K562 (cell line): ENCODE results near the gene TMEM217. TPM values are rescaled to one million over a fixed set of nuclear protein-coding genes. Genes with fewer than 3 reads are reported as not detected.
A peak's percentile ranks its signal among the peaks of the same experiment; 100 is the strongest.

Experiments
- ATAC-seq: fragments of 200-7000 bp; cut with Tn5 transposase; 3 replicates; pipeline ENCODE4 v1.9.1; 2020; ENCODE audit warnings: moderate library complexity
- BruUV-seq: library from RNA; stranded (reverse); fragments of 400-500 nt; replicated peaks from 2 replicates; lab custom pipeline; 2021; lab: Mats Ljungman, UMichigan
- CTCF ChIA-PET: fragments of 300-600 bp; formaldehyde crosslinking; extraction: SDS; loops from one replicate; lab custom pipeline; 2021; ENCODE audit warnings: low intra/inter-chr PET ratio; lab: Yijun Ruan, JAX
- POLR2A ChIA-PET: fragments of 300-600, 350-650 bp; sonication (Branson Sonifier 250); formaldehyde crosslinking; extraction: SDS; loops from one replicate; lab custom pipeline; 2021; ENCODE audit warnings: antibody characterized with exemption, inconsistent platforms; lab: Yijun Ruan, JAX
- DNase-seq, 4 experiments: peaks; one replicate each; pipeline versions ENCODE4 v3.0.0 to v3.0.0-alpha.2; 2011 to 2018; ENCODE audit warnings: low spot score in 3 of 4, mixed read lengths in 3 of 4; ENCODE audit errors: extremely low read depth in 1 of 4
- FAIRE-seq: peaks from 2 replicates; lab custom pipeline; 2011; peaks lifted over from hg19 to GRCh38; lab: Jason Lieb, UNC
- H2AFZ ChIP-seq: 2 replicates; pipeline ENCODE4 v1.6.0; 2011; ENCODE audit warnings: low read depth, low read length, control low read depth, inconsistent platforms
- H3K27ac ChIP-seq: fragments of 200-600 bp; 3 replicates; pipeline ENCODE4 v1.8.0; 2011; ENCODE audit warnings: low read depth, mild to moderate bottlenecking, control low read depth, inconsistent platforms, low read length, moderate library complexity, mixed read lengths; ENCODE audit errors: extremely low read depth
- H3K27me3 ChIP-seq, 2 experiments: fragments of 300-600 bp in 1 of 2; 2 replicates in 1 of 2; 3 replicates in 1 of 2; pipeline versions ENCODE4 v1.6.0 to v1.8.0; 2011; ENCODE audit warnings: inconsistent platforms in 2 of 2, low read length in 2 of 2, mild to moderate bottlenecking in 1 of 2, mixed read lengths in 1 of 2, moderate library complexity in 1 of 2; ENCODE audit not compliant: control insufficient read depth in 2 of 2, insufficient read depth in 2 of 2
- H3K36me3 ChIP-seq: fragments of 300-600 bp; 3 replicates; pipeline ENCODE4 v1.8.0; 2011; ENCODE audit warnings: mild to moderate bottlenecking, low read length, inconsistent platforms; ENCODE audit not compliant: control insufficient read depth, insufficient read depth
- H3K4me1 ChIP-seq, 2 experiments: fragments of 200-600 bp in 1 of 2; replicated peaks in 1 of 2; 2 replicates in 1 of 2; 3 replicates in 1 of 2; pipeline versions ENCODE4 v1.5.1 to v1.8.0; 2011; ENCODE audit warnings: inconsistent platforms in 2 of 2, low read length in 2 of 2, mild to moderate bottlenecking in 1 of 2, mixed read lengths in 1 of 2, moderate library complexity in 1 of 2; ENCODE audit not compliant: control insufficient read depth in 2 of 2, insufficient read depth in 2 of 2
- H3K4me2 ChIP-seq: 2 replicates; pipeline ENCODE4 v1.6.1; 2011; ENCODE audit warnings: low read length, control low read depth, inconsistent platforms, mixed read lengths; ENCODE audit not compliant: insufficient read depth
- H3K4me3 ChIP-seq: fragments of 200-600 bp; sonication (generic), shearing (Covaris generic); 2 replicates; pipeline ENCODE4 v1.5.1; 2016; ENCODE audit warnings: control low read depth, inconsistent platforms
- H3K79me2 ChIP-seq: fragments of 200-600 bp; 3 replicates; pipeline ENCODE4 v1.8.0; 2011; ENCODE audit warnings: low read length, inconsistent platforms; ENCODE audit not compliant: control insufficient read depth, insufficient read depth
- H3K9ac ChIP-seq, 2 experiments: 2 replicates each; pipeline versions ENCODE4 v1.6.0 to v1.6.1; 2011; ENCODE audit warnings: low read depth in 2 of 2, low read length in 2 of 2, control low read depth in 1 of 2, inconsistent platforms in 1 of 2, mild to moderate bottlenecking in 1 of 2, mixed read lengths in 1 of 2; ENCODE audit not compliant: insufficient read depth in 1 of 2
- H3K9me1 ChIP-seq: one replicate; pipeline ENCODE4 v1.6.0; 2011; ENCODE audit warnings: inconsistent platforms, mild to moderate bottlenecking, low read length, moderate library complexity; ENCODE audit not compliant: control insufficient read depth, insufficient read depth
- H3K9me3 ChIP-seq: replicated peaks from 2 replicates; pipeline ENCODE4 v1.5.1; 2011; ENCODE audit warnings: low read depth, low read length, inconsistent platforms; ENCODE audit not compliant: control insufficient read depth, insufficient read depth
- H4K20me1 ChIP-seq: replicated peaks from 2 replicates; pipeline ENCODE4 v1.6.1; 2011; ENCODE audit warnings: low read length, inconsistent platforms, mixed read lengths; ENCODE audit not compliant: control insufficient read depth, insufficient read depth
- USF1 ChIP-seq: sonication (generic); formaldehyde crosslinking; IDR thresholded peaks from 2 replicates; pipeline ENCODE4 v1.9.0; 2022; ENCODE audit warnings: mild to moderate bottlenecking, missing genetic modification reagents
- WGBS: fragments of 100-300 bp; shearing (Covaris generic); methylation state at CpG from one replicate; pipeline ENCODE4 v1.1.6; 2016; ENCODE audit warnings: low coverage, mixed read lengths; ENCODE audit not compliant: insufficient coverage; ENCODE audit errors: missing lambda C conversion rate; 5-methylcytosine and 5-hydroxymethylcytosine counted together
- in situ Hi-C: fragments of 300-500 bp; cut with MboI; formaldehyde crosslinking; loops from 4 replicates; pipeline ENCODE4 v1.15.0; 2018; ENCODE audit warnings: inconsistent platforms, mixed read lengths
- intact Hi-C: fragments of 100-400 bp; cut with micrococcal nuclease; formaldehyde crosslinking; loops from 2 replicates; pipeline ENCODE4 v1.14.2; 2022
- polyA plus RNA-seq, 8 experiments: library from polyadenylated mRNA; depleted of rRNA in 4 of 8; stranded (reverse) in 5 of 8; unstranded in 3 of 8; fragments of >200 nt; fragmentation: Nextera tagmentation in 2 of 8; fragmentation: Illumina TruSeq in 1 of 8; extraction: Ambion mirVana in 2 of 8; extraction: Trizol in 1 of 8; gene quantifications; 2 replicates each; pipeline versions ENCODE4 v1.2.1 to v1.2.3, GENCODE V29; 2011 to 2014; ENCODE audit warnings: inconsistent platforms in 1 of 8, missing spikeins in 1 of 8
- total RNA-seq, 7 experiments: library from RNA; depleted of rRNA in 6 of 7; stranded (reverse); fragments of >200 nt in 6 of 7; fragmentation: Illumina TruSeq in 2 of 7; extraction: Trizol in 2 of 7; gene quantifications; 2 replicates each; pipeline versions ENCODE4 v1.2.1 to v1.2.3, GENCODE V29; 2011 to 2021; ENCODE audit warnings: low replicate concordance in 1 of 7
- TF ChIP-seq, protein P1 (sequence below): sonication (generic); IDR thresholded peaks from 2 replicates; pipeline ENCODE4 v1.6.1; 2016
- TF ChIP-seq, protein P2 (sequence below): sonication (generic); formaldehyde crosslinking; IDR thresholded peaks from 2 replicates; pipeline ENCODE4 v1.8.1; 2023; ENCODE audit warnings: mild to moderate bottlenecking, missing genetic modification reagents

The TMEM217 gene
- total and polyA plus RNA-seq, 9 of the 15 experiments (the other 6 are each of a cell fraction or from before 2014, with no cell fraction given): 1.3 to 8.0 (median 1.9) TPM

GRCh38 chr6:37233541-37233940 is 24.4 kb downstream of the TMEM217 start:
- Histone ChIP-seq H3K9me1 (no peaks in the 10 kb centered on the region), H3K9ac (no peak overlapping the region), H2AFZ (no peak overlapping the region), H3K4me3 (no peak overlapping the region), H3K36me3 (no peaks in the 10 kb centered on the region; the same call in 2 of the 3 replicates), H3K4me1 (peaks cover 6 to 24% of the 10 kb centered on the region in 2 experiments), H4K20me1 (no peaks in the 10 kb centered on the region), H3K79me2 (no peaks in the 10 kb centered on the region), H3K4me2 (no peak overlapping the region), H3K27ac (no peak overlapping the region), H3K9me3 (0 out of 2 replicates have a peak, but pooled peaks cover 3% of the 10 kb centered on the region), H3K27me3 (no peaks in the 10 kb centered on the region)
- in situ Hi-C loops (no loop called here), intact Hi-C loops (loop anchor here (2.0 kb wide), 1 partner anchor 345 kb away; no protein-coding TSS in a partner anchor)
- no TSS peak for BruUV-seq
- ChIA-PET POLR2A (interaction anchor here (1.7 kb wide), 1 partner anchor 9 kb away, joined by 10 read pairs; no protein-coding TSS in a partner anchor), CTCF (no interaction called here)
- no peak for TF ChIP-seq USF1 (CRISPR knock-in tag)
- TF ChIP-seq, protein P1, sequence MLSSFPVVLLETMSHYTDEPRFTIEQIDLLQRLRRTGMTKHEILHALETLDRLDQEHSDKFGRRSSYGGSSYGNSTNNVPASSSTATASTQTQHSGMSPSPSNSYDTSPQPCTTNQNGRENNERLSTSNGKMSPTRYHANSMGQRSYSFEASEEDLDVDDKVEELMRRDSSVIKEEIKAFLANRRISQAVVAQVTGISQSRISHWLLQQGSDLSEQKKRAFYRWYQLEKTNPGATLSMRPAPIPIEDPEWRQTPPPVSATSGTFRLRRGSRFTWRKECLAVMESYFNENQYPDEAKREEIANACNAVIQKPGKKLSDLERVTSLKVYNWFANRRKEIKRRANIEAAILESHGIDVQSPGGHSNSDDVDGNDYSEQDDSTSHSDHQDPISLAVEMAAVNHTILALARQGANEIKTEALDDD: peak; percentile 97
- TF ChIP-seq, protein P2, sequence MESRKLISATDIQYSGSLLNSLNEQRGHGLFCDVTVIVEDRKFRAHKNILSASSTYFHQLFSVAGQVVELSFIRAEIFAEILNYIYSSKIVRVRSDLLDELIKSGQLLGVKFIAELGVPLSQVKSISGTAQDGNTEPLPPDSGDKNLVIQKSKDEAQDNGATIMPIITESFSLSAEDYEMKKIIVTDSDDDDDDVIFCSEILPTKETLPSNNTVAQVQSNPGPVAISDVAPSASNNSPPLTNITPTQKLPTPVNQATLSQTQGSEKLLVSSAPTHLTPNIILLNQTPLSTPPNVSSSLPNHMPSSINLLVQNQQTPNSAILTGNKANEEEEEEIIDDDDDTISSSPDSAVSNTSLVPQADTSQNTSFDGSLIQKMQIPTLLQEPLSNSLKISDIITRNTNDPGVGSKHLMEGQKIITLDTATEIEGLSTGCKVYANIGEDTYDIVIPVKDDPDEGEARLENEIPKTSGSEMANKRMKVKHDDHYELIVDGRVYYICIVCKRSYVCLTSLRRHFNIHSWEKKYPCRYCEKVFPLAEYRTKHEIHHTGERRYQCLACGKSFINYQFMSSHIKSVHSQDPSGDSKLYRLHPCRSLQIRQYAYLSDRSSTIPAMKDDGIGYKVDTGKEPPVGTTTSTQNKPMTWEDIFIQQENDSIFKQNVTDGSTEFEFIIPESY (CRISPR knock-in tag): 0 out of 2 replicates have a peak, but pooled peaks have one; percentile 28
- FAIRE-seq (no peak), DNase-seq (no peak), ATAC-seq (no peak)
- 80% methylated on average over 7 of the region's 7 CpGs for WGBS
